SKM-1 (cell line): ENCODE measurements around the gene KDM8.
A peak's percentile ranks its signal among the peaks of the same experiment; 100 is the strongest.

Source experiments
- DNase-seq: peaks from one replicate; lab custom pipeline; 2025; ENCODE audit not compliant: unreplicated experiment; lab: John Stamatoyannopoulos, UW

The KDM8 gene

DNA sequence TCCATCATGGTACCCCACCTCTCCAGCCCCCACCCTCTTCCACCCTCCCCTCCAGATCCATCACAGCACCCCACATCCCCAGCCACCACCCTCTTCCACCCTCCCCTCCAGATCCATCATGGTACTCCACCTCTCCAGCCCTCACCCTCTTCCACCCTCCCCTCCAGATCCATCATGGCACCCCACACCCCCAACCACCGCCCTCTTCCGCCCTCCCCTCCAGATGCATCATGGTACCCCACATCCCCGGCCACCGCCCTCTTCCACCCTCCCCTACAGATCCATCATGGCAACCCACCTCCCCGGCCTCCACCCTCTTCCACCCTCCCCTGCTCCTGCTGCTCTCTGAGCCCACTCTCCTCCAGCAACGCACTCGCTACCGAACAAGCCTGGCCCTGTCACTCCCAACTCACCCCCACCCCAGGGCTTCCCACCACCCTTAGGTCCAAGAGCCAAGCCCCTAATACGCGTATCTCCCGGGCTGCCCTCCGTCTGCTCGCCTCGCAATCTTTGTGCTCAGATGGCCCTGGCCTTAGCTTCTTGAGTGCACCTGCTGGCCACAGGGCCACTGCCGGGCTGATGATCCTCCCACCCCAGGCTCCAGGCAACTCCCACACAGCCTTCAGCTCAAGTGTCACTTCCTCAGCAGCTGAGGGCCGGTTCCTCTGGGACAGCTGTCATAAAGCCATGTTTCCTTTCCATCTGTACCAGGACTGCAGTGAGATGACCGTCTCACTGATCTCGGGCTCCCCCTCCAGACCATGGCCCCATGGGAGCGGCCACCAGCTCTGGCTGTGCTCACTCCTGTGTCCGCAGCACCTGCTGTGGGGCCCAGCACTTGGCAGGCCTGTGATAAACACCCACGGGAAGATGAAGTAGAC is 25.5 kb downstream of the KDM8 start:
- no peak for DNase-seq

DNA sequence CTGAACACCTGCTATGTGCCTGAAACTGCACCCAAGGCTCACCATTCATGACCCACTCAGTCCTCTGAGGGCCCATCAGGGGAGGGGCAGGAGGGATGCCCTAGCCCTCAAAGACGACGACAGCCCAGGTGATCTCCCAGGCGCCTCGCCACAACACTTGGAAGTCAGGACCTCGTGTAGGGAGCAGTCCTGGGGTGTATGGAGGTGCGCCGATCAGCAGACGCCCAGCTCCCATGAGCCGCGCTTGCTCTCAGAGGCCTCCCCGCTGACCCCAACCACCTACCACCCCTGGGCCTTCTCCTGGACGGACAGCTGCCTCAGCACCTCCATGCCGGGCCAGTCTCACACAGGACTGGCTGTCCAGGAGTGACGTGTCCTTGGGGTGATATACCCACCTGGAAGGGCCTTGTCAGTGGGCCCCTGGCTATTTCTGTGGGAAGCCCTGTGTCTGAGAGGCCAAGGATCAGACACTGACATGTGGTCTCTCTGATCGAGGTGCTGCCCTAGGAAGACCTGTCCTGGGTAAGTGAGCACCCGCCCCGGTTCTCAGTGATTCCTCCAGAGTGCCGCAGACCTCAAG is 26.7 kb downstream of the KDM8 start:
- DNase-seq: no peak

DNA sequence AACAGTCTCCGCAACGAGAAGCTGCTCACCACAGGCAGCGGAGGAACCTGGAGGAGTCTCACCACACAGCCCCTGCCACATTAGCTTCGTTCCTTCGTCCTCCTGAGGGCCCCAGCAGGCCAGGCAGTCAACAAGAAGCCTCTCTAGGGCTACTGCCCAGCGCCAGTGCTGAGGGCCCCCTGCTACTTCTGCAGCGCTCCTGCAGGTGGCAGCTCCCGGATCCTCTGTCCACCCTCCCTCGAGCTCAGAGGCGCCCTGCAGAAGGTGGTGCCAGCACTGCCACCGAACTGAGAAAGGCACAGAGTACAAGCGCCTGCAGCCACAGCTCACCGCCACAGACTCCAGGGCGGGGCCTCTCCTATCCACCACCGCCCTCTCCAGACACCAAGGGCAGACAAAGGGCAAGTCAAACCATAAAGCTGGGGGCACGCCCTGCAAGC is 27.3 kb downstream of the KDM8 start:
- no peak for DNase-seq

DNA sequence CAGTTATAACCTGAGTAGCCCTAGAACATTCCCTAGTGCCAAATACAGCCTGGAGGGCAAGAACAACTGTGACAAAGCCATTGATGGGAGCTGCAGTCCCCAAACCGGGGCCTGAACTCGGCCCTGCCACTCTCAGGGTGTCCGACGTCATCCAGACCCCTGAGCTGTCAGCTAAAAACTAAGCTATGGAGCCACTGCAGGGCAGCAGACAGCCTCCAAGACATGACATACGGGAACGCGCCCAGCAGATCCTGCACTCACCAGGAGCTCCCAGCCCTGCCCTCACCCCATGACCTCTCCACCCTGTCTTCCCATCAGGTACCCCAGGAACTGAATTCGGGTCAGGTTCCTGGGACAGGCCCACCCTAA is 28.4 kb downstream of the KDM8 start:
- no peak for DNase-seq

DNA sequence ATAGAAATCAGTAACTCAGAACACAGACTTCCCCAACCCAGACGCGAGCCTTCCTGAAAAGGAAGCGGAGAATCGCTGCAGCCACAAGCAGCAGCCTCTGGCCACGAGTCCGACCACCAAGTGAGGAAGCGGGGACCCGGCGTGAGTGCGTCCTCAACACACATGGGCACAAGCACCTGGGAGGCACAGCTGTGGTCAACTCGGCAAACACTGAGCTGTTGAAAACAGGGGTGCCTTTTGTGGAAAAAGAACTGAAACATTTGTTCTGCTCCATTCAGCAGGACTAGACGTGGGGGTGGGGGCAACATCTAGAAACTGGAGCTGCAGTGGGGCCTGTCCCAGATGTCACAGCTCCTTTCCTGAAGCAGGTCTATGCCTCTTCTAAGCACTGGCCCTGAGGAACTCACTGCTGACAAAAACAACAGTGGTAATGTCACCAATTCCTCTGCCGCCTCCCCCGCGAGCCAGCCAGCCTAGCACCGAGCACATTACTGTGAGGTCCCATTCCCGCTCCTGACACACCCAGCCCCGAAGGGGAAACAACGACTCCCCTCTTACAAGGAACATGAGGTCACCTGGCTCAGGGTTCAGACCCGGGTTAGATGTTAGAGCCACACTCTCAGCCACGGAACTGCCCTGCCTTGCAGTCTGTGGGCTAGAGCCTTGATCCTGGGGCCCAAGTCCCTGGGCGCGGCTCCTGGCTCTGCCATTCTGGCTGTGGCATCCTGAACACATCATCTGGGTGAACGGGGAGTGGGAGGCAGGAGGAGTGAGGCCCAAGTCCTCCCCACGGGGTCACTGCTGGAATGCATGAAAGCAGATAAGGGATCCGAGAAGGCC is 29.0 kb downstream of the KDM8 start:
- DNase-seq: no peak

DNA sequence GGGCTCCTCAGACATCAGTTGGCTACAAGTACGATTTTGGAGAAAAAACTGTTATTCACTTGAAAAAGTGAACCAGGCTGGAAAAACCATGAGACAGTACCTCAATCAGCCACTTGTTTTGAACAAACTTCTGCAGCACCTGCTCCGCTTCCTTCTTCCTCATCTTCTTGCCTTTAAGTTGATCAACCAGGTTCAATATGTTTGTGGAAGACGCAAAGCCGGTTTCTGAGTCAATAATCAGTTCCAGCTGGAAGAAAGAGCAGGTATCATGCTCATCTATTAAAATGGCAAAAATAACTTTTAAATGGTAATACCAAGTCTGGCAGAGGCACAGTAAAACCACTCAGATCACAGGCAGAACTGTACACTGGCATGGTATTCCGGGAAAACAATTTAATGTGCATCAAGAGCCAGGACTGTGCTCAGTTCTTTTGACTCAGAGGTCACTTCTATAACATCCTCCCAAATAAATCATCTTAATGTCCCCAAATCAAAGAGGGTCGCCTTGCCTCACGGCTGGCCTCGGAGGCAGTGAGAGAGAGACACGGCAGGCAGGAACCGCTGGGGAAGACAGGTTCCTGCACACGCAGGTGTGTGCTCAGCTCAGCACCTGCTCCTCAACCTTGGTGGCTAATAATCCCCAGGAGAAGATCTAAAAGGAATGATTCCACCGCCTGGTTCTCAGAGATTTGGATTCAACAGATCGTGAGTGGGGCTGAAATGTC is 29.7 kb downstream of the KDM8 start:
- no peak for DNase-seq

DNA sequence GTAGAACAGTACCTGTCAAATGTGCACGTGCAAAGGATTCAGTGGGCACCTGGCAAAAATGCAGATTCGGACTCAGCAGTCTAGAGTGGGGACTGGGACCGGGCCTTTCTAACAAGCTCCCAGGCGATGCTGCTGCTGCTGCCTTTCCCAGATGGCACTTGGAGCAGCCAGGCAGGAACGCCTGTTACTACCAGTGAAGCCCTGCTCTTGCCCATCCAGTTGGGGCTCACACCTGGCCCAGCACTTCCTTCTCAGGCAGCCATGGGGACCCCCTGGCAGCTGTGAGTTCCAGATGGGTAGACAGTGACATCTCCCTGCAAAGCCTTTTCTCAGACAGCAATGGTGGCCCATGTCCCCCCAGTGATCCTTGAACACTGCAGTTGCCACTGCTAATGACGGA is 30.4 kb downstream of the KDM8 start:
- DNase-seq: no peak

DNA sequence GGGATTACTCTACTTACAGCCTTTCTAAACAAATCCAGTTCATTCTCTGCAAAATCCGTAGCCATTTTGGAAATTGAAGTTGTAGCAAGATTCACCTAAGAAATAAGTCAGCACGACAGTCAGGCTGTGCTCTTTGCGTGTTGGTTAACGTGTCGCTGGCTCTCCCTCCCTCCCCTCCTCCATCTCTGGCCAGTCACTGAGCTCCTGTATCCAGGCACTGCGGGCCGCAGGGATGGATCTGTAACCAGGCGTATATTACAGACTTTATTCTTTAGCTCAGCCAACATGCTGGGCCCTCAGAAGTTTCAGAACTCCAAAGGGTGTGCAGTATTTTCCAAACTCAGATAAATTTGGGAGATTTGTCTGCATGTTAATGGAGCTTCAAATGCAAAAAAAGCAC is 30.8 kb downstream of the KDM8 start:
- DNase-seq: no peak

DNA sequence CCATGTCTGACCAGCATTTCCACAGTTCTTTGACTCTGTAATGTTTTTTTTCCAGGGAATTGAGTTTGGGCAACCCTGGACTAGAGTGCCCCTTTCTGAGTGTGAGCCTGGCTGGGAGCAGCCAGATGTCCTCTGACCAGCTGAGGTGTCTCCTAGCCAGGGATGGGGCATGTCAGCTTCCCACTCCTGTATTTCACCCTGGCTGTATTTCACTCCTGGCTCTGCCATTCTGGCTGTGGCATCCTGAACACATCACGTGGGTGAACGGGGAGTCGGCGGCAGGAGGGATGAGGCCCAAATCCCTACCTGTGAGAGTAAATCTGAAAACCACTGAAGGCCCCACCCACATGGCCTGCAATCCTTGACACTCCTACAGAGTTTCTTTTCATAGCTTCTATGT is 31.3 kb downstream of the KDM8 start:
- no peak for DNase-seq

DNA sequence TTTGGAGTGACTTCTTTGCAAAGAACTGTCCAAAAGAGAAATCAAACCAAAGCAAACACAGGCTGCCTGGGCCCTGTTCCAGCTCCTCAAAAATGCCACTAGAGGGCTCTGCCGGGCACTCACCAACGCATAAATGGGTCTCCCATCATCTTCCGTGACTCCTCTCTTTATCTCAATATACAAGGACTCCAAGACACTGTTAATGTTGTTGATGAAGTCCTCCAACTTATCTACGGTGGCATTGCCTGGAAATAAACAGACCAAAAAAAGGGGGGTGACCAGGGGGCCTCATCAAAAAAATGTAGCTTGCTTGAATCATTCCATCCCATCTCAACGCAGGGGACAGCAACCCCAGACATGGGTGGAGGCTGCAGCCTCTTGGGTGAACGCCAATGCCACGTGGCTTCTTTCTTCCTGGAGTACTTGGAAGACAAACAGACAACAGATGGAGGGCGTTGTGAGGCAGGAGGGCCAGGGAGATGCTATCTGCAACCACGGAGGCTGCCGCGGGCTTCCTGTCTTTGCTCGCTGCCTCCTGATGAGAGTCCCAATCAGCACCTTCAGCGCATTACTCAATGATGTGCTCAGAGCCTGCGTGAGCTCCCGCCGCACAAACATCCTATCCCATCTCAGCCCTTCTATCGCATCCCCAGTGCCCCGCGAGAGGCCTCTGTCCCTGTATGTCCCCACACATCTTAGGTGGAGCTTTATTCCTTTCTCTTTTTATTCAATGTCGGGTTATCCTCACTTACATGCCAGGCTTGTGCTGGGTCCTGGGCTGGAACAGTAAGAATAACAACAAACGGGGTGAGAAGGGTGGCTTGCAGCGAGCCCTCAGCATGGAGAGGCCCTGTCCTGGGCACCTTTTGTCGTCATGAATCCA is 32.0 kb downstream of the KDM8 start:
- DNase-seq: peak; percentile 34

DNA sequence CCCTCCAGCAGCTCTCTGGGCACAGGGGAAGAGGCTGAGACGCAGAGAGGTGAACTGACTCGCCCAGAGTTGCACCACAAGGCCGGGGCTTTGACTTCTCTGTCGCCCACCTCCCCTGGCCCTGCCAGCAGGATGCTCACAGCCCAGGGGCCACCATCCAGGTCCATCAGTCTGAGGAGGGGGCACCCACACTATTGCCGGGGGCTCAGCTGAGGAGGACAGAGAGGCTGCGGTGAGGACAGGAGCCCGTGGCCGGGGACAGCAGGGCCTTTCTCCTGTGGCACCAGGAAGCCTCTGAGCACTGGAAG is 32.6 kb downstream of the KDM8 start:
- DNase-seq: no peak

DNA sequence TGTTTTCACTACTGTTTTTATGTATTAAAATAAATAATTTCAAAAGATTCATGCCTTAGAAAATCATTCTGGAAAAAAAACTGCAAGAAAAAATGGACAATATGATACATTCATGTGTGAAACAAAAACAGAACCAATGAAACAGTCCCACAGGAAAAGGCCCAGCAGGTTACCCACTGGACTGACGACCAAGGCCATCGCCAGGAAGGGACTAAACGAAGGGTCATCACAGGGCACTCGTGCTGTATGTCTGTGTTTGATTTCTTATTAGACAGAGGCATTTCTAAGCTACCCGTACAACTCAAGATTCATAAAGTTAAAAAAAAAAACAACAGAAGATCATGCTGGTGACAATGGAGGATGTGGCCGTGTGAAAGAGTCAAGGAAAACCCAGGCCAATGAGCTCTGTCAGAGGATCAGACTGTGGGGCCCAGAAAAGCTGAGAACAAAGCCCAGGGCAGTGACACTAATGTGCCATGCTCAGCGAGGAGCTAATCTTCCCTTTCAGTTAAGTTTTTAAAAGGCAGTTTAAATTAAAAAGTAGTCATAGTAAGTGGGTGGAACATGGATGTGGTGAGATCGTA is 33.4 kb downstream of the KDM8 start:
- DNase-seq: no peak

DNA sequence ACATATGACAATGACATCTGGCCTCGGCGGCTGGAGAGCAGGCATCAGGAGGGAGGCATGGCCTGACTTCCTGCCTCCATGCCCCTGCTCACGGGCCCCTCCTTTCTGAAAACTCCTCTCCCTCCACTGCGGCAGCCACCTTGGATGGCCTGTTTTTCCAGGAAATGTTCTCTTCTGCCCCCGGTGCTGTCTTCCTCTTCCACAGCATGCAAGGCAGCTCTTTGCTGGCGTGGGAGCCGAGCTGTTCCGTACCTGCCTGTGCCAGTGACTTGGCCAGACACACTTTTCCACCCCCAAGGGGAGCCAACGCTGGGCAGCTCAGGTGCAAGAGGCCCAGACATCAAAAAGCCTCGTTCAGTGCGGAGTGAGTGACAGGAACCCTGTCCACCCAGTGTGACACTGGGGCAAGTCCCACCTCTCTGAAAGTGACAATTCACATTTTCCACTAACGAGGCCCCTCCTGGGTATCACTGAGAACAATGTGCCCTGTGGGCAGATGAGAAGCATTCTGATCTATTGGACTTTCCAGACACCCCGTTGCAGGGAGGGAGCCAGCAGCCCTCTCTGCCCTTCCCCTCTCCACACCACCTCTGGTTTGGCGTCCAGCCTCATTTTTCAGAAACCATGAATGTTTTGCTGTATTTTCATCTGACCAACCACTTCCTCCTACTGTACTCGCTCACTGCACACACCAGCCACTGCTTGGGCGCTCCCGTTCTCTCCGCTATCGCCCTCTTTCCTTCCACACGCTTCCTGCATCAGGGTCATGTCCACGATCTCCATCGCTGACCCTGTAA is 34.1 kb downstream of the KDM8 start:
- no peak for DNase-seq

DNA sequence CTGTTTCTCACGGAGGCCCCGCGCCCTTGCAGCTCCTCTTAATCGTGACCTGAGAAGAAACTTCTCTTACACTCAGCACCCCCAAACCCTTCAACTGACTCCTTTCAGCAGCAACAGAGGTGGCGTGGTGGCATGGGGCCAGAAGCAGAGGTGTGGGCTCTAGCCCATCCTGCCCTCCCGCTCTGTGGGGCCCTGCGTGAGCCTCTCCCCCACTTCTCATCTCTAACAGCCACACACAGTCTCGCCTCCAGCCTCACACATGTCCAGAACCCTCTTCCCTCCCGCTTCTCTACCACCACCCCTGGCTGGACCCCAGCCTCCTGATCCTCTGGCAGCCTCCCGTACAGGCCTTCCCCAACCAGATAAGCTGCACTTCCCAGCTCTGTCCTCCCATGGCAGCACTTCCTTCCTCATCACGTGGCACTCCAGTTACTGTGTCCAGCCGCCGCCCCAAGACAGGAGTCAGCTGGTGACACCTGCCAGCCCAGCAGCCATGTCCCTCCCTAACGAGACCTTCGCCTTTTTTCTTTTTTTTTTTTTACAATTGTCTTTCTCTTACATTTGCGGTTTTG is 34.8 kb downstream of the KDM8 start:
- DNase-seq: no peak

DNA sequence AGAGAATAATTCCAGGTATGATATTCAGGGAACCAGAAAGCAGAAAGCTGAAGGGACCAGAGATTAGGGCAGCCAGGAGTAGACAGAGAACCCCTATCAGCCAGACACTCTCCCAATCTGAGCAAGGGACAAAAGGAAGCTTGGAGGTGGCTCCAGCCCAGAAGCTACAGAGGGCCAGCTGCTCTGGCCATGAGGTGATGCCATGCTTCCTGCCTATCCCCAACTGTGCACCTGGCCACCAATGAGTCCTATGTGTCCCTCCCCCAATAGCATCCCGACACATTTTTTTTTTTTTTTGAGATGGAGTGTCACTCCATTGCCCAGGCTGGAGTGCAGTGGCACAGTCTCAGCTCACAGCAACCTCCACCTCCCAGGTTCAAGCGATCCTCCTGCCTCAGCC is 35.3 kb downstream of the KDM8 start:
- DNase-seq: no peak

DNA sequence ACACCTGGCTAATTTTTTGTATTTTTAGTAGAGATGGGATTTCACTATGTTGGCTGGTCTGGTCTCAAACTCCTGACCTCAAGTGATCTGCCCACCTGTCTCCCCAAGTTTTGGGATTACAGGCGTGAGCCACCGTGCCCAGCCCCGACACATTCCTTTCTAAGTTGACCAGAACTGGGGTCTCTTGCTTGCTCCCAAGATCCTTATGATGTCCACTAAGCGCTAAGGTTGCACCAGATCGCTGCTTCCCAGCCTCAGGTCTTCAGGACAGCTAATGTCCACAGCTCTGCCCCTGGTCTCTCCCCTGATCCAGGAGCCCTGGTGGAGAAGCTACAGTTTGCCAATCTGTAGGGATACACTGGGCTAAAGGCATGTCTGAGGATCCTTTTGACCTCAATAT is 35.7 kb downstream of the KDM8 start:
- no peak for DNase-seq

DNA sequence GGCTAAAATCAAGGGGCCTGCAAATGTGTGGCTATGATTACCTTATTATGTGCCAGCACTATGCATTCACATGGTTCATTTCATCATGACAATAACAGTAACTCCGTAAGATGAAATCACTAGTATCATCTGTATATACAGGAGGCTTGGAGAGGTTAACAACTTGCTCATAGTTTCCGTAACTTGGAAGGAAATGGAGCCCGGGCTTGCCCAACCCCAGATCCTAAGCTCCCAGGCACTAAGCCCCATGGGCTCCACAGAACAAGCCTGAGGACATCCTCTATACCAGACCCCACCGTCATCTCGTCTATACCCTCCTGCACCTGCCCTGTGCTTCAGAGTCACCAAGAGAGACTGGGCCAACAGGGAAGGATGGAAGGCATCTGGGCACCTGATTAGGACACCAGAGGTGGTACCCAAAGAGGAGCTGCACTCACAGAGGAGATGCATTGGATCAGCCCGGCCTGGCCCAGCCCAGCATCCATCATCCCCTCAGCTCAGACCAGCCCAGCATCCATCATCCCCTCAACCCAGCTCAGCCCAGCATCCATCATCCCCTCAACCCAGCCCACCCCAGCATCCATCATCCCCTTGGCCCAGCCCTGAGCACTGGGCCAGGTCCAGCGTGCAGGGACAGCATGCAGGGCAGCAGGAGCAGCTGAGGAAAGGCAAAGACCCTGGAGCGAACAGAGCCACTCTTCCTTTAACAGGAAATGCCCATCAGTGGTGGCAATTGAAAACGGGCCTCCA is 36.8 kb downstream of the KDM8 start:
- DNase-seq: no peak

DNA sequence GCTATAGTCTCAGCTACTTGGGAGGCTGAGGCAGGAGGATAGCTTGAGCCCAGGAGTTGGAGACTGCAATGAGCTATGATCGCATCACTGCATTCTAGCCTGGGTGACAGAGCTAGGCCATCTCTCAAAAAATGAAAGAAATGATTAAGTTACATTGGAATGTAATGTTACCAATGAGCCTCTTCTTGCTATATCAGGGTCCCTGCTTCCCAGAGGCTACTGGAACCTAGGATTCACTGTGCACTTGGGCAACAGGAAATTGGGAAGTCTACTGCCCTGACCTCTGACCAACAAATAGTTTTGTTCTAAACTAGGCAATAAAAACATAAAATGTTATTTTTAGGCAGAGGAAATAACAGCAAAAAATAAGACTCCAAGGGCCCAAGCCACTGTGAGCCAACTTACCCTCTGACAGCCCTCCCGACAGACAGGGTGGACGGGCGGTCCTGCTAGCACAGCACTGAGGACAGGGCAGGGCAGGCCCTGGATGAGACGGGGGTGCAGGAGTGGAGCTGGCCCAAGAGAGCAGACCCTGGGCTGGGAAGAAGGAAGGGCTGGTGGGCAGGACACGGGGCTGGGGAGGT is 37.7 kb downstream of the KDM8 start:
- no peak for DNase-seq
